DMS153 (cell line): ENCODE data around the gene MAMSTR.
A peak's percentile ranks its signal among the peaks of the same experiment; 100 is the strongest.

ENCODE experiments used
- DNase-seq: peaks from one replicate; lab custom pipeline; 2025; lab: John Stamatoyannopoulos, UW

Gene MAMSTR

DNA sequence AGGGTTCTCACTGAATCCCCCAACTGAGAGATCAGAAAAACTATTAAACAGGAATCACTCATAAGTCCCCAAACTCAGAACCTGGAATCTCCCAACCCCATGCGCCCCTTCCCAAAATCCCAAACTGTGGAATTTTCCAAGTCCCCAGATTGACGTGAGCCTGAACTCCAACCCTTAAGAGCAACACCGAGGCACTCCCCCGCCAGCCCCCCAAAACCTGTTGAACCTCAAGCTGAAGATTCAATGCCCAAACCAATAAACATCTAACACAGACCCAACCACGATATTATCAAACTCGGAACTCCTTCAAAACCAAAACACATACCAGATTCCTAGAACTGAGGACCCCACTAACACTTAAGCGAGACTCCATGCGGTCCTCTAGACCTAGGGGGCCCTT, 26.6 kb upstream of the MAMSTR start:
- no peak for DNase-seq

DNA sequence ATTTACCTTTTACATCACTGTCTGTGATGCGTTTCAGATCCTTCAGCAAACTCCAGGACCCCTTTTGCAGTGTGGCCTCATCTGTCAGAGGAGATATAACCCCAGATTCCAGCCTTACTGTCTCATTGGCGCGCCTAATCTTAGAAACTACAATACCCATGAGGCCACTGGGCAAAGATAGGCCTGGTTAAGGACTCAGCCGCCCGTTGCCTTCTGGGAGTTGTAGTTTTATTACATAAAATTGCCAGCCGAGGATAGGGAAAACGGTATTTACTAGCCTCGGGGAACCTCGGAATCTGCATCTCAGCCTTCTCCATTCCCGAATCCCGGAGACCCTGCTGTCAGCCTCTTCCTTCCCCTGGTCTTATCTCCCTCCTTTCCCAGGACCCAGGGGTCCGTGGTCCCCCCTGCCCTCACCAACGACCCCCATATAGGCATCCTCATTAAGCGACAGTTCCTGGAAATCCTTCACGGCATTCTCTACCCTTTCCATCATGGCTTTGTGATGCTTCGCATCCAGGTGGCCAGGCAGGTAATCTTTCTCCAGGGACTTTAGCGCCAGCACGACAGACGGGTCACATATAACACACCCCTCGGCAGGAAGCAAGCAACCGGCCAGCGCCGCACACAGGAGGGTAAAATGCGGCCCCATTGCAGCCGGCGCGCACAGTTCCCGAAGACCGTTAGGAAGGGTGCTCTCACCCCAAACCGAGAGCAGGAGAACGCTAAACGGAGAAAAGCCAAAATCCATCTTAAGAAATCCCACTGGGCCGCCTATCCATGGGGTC, 25.9 kb upstream of the MAMSTR start:
- DNase-seq, result peak; percentile 78

DNA sequence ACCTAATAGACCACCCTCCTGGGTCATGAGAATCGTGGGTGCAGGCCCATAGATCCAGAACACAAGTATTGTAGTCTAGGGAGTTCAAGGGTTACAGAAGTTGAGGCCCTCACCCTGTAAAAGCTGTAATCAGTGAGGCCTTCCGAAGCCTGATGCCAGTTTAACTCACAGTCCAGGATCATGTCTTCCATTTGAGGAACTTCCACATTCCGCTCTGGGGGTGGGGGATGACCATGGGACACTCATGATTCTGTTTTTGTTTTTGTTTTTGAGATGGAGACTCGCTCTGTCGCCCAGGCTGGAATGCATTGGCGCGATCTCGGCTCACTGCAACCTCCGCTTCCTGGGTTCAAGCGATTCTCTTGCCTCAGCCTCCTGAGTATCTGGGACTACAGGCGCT, 22.6 kb upstream of the MAMSTR start:
- no peak for DNase-seq

DNA sequence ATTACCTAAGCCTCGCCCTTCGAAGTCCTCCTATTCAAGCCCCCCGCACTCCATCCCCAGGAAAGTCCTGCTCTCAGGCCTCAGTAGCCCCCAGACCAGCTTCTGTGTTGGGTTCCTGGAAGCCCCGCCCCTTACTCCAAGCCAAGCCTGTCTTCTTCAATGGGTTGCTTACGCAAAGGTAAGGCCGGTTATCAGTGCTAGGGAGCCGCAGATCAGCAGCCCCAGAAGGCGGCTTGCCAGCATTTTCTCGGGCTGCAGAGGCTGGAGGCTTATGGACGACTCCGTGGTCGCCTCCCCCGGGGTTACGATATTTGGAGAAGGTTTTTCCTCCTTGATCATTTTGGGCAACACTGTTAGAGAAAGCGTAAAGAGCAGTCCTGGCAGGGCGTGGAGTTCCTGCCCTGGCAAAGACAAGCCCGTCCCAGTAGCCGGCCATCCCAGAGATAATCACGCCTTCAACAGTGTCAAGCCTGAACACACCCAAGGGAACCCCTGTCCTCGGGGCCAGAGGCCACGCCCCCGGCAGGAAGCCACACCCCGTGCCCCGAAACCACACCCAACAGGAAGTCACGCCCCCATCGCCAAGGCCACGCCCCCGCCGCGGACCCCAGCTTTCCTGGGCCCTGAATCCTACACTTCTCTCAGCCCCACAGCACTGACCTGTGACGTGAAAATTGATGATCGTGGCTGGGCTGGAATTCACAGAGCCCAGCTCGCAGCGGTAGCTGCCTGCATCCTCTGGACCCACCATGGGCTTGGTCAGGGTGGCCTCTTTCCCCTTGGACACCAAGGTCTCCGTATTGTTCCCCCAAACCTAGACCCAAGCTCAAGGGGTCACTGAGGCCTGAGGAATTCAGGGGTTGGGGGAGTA, 21.8 kb upstream of the MAMSTR start:
- DNase-seq, result peak; percentile 69

DNA sequence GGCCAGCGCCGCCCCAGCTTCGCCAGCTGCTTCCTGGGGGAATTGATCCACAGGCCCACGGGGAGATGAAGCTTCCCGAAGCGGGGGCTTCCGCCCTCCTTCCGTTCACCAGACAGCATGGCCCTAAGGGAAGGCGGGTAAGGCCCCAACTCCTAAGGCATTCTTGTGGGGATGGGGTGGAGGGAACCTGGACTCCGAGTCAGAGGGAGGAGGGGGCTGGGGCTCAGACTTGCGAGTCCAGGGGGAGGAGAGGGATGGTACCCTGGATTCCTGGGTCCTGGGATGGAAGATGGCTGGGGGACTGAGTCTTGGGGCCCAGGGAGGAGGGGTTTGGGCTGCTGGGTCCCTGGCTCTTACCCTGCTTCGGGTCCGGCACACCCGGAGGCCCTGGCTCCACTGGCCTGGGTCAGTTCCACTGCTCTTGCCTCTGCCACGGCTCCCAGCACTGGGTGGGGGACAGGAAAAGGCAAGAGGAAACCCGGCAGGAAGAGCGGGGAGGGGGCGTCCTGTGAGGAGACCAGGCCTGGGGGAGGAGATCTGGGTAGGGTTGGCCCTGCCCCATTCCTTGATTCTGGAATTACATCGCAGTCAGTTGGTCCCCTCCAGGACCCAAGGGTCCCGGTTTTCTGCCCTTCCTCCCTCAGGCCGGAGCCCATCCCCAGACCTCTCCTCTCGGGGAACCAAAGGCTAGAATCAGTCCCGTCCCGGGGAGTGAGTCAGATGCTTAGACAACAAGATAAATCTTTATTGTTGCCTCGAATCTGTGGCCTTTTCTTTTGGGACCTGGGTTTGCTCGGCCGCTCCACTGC, 20.8 kb upstream of the MAMSTR start, which contains the start of gene RASIP1:
TSS of gene RASIP1 (minus strand) at position 447 of the 809 bp plus-strand sequence. CDS start at position 119, 328 bp downstream.
- no peak for DNase-seq

DNA sequence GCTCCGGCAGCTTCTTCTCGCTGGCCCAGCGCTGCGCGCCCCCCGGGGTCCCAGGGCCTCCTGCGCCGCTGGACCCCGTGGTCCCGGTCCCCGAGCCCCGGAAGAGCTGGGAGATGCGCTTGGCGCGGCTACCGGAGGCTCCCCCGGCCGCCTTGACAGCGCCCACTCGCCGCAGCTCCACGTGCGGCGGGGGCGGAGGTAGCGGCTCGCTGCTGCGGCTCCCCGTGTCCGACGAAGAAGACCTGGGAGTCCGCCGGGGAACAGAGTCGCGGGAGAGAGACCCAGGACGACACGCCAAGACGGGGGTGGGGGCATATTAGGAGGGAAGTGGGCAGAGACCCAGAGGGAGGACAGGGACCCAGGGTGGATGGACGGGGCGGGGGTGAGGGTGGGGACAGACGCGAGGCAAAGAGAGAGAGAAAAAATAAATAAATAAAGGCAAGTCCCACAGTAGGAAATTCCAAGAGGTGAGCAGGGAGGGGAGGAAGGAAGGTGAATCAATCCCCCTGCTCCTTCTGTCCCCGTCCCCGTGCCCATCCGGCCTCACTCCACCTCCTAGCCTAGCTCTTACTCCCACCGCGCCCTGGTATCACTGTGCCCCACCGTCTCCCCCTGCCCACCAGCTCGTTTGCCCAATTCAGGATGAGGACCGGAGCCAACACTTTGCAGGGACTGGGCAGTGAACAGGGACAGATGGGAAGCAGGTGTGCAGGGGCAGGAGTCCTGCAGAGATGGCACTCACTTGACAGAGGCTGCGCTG, 20.1 kb upstream of the MAMSTR start:
- DNase-seq, result no peak

DNA sequence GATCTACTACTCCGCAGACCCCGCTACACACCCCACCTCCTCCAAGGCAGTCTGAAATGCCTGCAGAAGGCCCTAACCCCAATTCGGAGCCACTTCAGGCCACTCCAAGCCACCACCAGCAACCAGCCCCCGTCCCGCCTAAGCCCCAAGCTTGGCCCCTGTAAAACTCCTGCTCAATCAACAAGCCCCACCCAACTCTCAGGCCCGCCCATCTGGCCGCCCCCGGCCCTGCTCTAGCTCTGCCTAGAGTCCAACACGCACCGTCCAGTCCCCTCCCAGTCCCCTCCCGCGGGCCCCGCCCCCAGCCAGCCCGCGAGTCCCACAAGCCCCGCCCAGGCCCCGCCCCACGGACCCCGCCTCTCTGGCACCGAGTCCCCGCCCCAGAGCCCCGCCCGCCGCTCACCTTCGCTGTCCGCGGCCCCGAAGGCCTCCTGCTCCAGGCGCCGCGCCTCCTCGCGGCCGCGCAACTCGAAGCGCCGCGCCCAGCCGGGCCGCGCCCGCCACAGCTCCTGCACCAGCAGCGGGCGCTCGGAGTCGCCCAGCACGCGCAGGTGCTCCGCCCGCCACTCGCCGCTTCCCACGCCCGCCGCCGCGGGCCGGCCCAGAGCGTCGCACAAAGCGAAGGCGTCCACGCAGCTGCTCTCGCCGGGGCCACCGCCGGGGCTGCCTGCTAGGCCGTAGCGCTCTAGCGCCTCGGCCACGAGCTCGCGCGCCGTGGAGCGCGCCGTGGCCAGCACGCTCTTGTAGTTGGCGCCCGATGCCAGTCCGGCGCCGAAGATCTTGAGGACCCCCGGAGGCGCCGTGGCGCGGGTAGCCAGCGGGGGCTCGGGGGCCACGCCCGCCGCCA, 19.3 kb upstream of the MAMSTR start:
- DNase-seq, result peak; percentile 83

DNA sequence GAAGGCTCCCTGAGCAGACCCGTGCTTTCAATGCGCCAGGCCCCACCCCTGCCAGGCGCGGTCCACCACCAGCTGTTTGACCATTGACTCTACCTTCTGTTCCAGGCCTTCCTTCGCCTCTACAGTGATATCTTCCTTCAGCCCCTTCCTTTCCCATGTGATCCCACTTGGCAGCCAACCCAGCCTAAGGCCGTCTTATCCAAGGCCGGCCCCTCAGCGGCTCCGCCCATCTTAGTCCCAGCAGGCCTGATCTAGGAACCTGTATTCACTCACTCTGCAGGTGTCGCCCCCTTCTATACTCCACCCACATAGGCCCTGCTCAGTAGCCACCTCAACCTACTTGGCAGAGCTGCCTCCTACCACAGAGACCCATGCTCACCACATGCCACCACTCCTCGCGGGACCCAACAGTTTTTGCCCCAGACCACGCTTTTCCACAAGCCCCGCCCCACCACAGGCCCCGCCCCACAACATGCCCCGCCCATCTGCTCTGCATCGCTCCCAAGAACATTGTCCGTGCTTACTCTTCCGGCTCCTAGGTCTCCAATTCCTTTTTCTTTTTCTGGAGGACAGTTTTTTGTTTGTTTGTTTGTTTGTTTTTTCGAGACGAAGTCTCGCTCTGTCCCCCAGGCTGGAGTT, 18.0 kb upstream of the MAMSTR start:
- no peak for DNase-seq

DNA sequence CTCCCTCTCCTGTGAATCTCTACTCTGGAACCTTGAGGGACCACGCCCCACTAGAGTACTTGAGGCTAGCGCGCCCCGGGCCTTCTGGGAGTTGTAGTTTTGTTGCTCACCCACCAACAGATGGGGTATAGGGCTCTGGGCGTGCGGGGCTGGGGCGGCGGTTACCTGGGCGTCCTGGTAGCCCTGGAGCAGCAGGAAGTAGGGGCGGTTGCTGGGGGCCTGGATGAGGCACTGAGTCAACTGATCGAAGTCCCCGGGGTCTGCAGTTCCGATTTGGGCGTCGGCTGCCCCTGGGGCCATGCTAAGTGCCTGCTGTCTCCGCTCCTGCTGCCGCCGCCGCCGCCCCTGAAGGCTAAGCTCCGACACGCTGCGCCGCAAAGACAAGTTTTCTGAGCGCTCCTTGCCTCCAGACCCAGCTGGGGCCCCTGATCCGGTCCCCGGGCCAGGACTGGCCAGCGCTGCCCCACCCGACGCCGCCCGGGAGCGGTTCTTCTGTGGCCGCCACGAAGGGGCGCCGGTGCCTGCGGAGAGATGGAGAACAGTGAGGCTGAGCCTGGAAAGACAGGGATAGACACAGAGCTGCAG, 15.6 kb upstream of the MAMSTR start:
- DNase-seq, result no peak

DNA sequence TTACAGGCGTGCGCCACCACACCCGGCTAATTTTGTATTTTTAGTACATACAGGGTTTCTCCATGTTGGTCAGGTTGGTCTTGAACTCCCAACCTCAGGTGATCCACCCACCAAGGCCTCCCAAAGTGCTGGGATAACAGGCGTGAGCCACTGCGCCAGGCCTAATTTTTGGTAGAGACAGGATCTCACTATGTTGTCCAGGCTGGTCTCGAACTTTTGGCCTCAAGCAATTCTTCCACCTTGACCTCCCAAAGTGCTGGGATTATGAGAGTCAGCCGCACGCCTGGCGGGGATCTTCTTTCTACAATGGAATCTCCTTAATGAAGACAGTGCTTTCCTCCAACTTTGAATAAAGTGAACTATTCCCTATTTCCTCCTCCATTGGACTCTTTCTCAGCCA, 15.1 kb upstream of the MAMSTR start:
- no peak for DNase-seq

DNA sequence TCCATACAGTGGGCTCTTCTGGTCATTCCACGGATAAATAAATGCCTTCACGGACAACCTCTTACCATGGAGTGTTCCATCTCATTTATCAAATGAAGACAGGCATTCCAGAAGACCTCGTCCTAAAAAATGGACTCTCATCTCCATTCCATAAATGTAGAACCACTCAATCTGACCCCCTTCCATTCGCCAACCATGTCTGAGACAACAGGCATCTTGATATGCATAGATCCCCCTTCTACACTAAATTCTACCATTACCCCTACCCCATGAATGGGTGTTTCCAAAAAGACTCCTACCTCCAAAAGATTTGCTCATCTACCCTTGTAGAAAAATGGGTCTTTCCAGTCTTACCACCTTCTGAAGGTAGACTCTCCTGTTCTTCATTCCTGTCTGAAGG, 11.9 kb upstream of the MAMSTR start:
- no peak for DNase-seq

DNA sequence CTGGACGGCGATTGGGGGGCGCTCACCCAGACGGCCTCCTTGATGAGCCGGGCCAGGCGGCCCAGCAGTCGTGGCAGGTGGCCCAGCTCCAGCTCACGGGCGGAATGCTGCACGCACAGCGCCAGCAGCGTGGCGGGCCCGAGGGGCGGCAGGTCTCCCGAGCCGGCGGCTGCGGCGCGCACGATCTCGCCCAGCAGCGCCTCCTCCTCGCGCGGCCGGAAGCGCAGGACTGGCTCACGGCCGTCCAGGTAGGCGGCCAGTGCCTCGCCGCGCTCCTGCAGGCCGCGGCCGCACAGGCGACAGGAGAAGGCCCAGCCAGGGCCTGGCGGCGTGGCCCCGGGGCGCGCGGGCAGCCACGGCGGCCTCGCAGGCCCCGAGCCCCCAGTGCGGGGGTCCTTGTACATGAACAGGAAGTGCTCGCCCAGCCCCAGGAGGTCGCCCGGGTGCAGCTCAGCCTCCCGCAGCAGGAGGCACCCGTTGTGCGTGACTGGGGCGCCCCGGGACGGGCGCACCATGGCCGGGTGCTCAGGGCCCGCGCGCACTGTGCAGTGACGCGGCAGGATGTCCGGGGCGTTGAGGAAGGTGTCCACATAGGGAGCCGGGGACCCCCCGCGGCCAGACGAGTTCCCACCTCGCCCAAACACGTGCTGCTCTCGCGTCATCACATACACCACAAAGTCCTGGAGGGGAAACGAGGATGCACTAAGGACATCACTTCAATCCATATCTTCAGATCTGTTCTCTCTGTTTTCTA, 9.6 kb upstream of the MAMSTR start:
- DNase-seq, result no peak

DNA sequence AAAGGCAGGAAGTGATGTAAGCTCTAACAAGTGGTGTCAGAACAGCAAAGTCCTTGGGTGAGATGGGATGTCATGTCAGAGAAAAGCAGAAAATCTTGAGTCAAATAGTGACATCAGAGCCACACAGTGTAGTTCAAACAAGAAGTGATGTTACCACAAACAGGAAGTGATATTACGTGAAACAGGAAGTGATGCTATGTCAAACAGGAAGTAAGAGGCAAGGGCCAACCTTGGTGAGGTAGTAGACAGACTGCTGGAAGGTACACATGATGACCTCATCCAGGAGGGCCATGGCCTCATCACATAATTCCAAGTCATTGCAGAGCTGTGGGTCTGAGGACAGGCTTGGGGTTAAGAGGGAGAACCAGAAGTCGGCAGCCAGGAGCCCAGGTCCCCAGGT, 7.0 kb upstream of the MAMSTR start:
- no peak for DNase-seq

DNA sequence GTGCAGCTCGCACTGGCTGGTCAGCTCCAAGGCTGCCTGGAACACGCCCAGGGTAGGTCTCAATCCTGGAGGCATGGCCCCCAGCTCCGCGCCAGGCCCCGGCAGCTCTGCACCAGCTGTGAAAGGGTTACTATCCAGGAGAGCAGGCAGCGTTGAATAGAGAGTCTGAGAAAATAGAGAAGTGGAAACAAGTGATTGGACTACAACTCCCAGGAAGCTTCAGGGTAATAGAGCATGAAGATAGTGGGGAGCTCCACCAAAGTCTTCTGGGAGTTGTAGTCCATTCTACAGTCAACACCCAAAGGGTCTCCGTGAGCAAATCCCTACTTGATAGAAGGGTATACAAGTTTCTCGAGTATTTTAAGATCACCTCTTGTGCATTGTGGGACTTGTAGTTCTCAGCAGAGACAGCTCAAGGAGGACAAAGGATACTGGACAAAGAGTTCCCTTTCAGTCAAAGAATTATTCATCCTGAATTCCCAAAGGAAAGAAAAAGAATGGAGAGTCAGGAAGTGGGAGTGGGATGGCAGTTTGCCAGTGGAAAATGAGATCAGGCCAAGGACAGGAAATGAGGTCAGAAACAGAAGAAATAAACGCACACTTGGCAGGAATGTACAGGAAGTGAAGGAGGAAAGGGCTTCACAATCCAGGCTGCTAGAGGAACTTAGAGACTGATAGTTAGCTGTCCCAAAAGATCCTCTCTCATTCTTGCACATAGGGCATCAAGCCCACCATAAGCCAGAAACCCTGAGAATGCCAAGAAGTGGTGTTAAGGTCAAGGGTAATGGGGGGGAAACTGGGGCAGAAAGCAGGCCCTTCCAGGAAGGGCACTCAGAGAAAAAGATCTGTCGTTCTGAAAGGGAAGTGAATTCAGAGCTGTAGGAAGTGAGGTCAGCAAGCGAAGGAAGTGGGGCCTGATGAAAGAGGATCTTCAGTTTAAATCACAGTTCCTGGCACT, 5.5 kb upstream of the MAMSTR start:
- peak; percentile 91 for DNase-seq

DNA sequence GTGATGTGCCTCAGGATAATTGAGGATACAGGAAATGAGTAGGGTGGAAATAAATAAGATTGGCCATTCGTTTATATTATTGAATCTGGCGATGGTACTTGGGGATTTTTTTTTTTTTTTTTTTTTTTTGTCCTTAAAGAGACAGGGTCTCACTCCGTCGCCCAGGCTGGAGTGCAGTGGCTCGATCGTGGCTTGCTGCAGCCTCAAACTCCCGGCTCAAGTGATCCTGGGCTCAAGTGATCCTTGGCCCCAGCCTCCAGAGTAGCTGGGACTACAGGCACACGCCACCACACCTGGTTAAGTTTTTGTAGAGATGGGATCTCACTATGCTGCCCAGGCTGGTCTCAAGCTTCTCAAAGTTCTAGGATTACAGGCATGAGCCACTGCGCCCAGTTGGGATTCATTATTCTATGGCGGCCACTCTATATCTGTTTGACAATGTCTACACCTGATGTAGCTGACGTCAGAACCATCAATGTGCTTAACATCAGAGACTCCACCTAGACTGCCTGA, 2.7 kb upstream of the MAMSTR start:
- no peak for DNase-seq

DNA sequence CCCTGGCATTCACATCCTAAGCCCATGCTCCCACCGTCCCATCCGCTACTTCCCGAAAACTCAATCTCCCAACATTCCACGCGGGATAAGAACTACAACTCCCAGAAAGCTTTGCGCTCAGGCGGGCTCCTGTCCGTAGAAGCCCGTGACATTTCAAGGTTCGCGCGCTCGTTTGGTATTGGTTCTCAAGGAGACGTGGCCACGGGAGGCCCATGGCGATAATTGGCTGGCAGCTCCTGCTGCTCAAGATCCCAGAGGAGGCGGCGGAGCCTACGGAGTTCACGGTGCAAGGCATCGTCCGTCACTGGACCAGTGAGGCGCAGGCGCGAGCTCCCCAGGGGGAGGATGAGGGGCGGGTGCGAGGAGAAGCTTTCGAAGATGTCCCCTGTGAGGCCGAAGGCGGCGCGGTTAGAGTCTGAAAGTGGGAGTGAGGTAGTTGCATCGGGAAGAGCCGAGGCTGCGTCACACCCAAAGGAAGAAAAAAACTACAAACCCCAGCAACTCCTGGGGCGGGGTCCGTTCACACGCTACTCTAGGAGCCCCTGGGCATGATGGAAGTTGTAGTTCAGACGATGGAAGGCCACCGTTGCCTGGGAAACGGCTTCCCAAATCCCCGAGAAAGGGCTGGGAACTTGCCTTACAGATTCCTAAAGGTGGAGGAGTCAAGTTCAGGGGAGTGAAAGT, 1.2 kb upstream of the MAMSTR start:
- peak; percentile 99 for DNase-seq

DNA sequence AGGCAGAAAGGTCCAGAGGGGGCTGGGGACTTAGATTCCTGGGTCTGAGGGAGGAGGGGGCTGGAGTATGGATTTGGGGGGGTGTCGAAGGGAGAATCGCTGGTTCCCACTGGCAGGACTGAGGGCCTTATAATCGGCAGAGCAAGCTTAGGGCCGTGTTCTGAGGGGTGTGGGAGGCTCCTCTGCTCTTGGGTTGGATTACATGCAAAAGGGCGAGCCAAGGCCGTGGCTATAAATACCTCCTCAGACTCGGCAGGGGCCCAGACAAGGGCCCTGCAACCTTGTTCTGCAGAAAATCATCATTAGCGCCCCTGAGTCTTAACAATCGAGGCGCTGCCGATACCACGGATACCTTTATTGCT, 707 bp upstream of the MAMSTR start:
- DNase-seq, result no peak
